GM12878 (cell line): ENCODE results near the gene DOCK1. TPM values are rescaled to one million over a fixed set of nuclear protein-coding genes. Genes with fewer than 3 reads are reported as not detected.

Experiments used
- ATAC-seq: fragments of 200-7000 bp; cut with Tn5 transposase; 3 replicates; pipeline ENCODE4 v1.9.1; 2020; ENCODE audit warnings: mild to moderate bottlenecking, moderate library complexity
- BruUV-seq: library from RNA; stranded (reverse); fragments of 400-500 nt; replicated peaks from 2 replicates; lab custom pipeline; 2021; lab: Mats Ljungman, UMichigan
- CTCF ChIA-PET: fragments of 300-600 bp; sonication (Branson Sonifier 250); formaldehyde crosslinking; extraction: SDS; loops from one replicate; lab custom pipeline; 2021; ENCODE audit warnings: inconsistent platforms; lab: Yijun Ruan, JAX
- POLR2A ChIA-PET: fragments of 350-600 bp; formaldehyde crosslinking; extraction: SDS; loops from one replicate; lab custom pipeline; 2021; ENCODE audit warnings: inconsistent platforms; lab: Charles Lee
- RAD21 ChIA-PET: fragments of 300-600 bp; sonication (Branson Sonifier 250); formaldehyde crosslinking; loops from one replicate; lab custom pipeline; 2023; ENCODE audit warnings: antibody characterized with exemption; ENCODE audit not compliant: unreplicated experiment; lab: Charles Lee
- SMC1A ChIA-PET: fragments of 300-600 bp; sonication (Branson Sonifier 250); formaldehyde crosslinking; loops from one replicate; lab custom pipeline; 2023; ENCODE audit not compliant: unreplicated experiment, uncharacterized antibody; lab: Charles Lee
- DNase-seq: peaks from one replicate; pipeline ENCODE4 v3.0.0-alpha.2; 2011; ENCODE audit warnings: low read depth, low spot score
- FAIRE-seq: peaks from 3 replicates; lab custom pipeline; 2011; peaks lifted over from hg19 to GRCh38; lab: Jason Lieb, UNC
- H2AFZ ChIP-seq: 2 replicates; pipeline ENCODE4 v1.6.0; 2011; ENCODE audit warnings: low read depth, low read length, control low read depth; ENCODE audit not compliant: control insufficient read depth
- H3K27ac ChIP-seq: 2 replicates; pipeline ENCODE4 v1.5.1; 2011; ENCODE audit warnings: control low read depth; ENCODE audit not compliant: control insufficient read depth, insufficient read depth
- H3K27me3 ChIP-seq, 2 experiments: replicated peaks in 1 of 2; 2 replicates each; pipeline versions ENCODE4 v1.6.0 to v1.6.1; 2011; ENCODE audit warnings: low read length in 1 of 2; ENCODE audit not compliant: control insufficient read depth in 2 of 2, insufficient read depth in 2 of 2
- H3K36me3 ChIP-seq, 2 experiments: 2 replicates each; pipeline ENCODE4 v1.5.1; 2011; ENCODE audit warnings: low read length in 1 of 2; ENCODE audit not compliant: control insufficient read depth in 2 of 2, insufficient read depth in 2 of 2
- H3K4me1 ChIP-seq: 2 replicates; pipeline ENCODE4 v1.6.1; 2011; ENCODE audit warnings: mild to moderate bottlenecking, low read length, moderate library complexity, mixed read lengths; ENCODE audit not compliant: control insufficient read depth, insufficient read depth
- H3K4me2 ChIP-seq: 2 replicates; pipeline ENCODE4 v1.6.0; 2011; ENCODE audit warnings: control low read depth; ENCODE audit not compliant: control insufficient read depth, insufficient read depth
- H3K4me3 ChIP-seq: fragments of 200-600 bp; sonication (generic); 2 replicates; pipeline ENCODE4 v1.5.1; 2016
- H3K79me2 ChIP-seq: 2 replicates; pipeline ENCODE4 v1.6.0; 2011; ENCODE audit warnings: low read length; ENCODE audit not compliant: control insufficient read depth, insufficient read depth
- H3K9ac ChIP-seq: 2 replicates; pipeline ENCODE4 v1.8.0; 2011; ENCODE audit warnings: low read length, control low read depth, mixed read lengths; ENCODE audit not compliant: control insufficient read depth, insufficient read depth
- H3K9me3 ChIP-seq: replicated peaks from 3 replicates; pipeline ENCODE4 v1.5.1; 2011; ENCODE audit warnings: mild to moderate bottlenecking, low read length; ENCODE audit not compliant: control insufficient read depth, insufficient read depth
- H4K20me1 ChIP-seq: 2 replicates; pipeline ENCODE4 v1.6.0; 2011; ENCODE audit not compliant: control insufficient read depth, insufficient read depth
- ATF7 ChIP-seq: fragments of 450-650 bp; IDR thresholded peaks from 2 replicates; pipeline ENCODE4 v1.6.1; 2016; ENCODE audit warnings: low read depth, mild to moderate bottlenecking
- MYB ChIP-seq: fragments of 150-350 bp; IDR thresholded peaks from 2 replicates; pipeline ENCODE4 v1.6.1; 2014; ENCODE audit warnings: mild to moderate bottlenecking, low read depth, low read length, borderline replicate concordance
- PRDM15 ChIP-seq: fragments of 450-650 bp; formaldehyde crosslinking; IDR thresholded peaks from 2 replicates; pipeline ENCODE4 v1.4.0; 2020; ENCODE audit warnings: mild to moderate bottlenecking, moderate library complexity
- SUPT20H ChIP-seq: IDR thresholded peaks from 2 replicates; pipeline ENCODE4 v1.6.1; 2011; ENCODE audit warnings: low read depth, mild to moderate bottlenecking, low read length, moderate library complexity, borderline replicate concordance; ENCODE audit not compliant: control insufficient read depth
- ZBTB11 ChIP-seq: fragments of 450-650 bp; formaldehyde crosslinking; IDR thresholded peaks from 2 replicates; pipeline ENCODE4 v1.5.0; 2022; ENCODE audit warnings: mild to moderate bottlenecking, missing genetic modification characterization
- WGBS: methylation state at CpG from one replicate; pipeline ENCODE4 v1.1.6; 2016; ENCODE audit warnings: low lambda C conversion rate; ENCODE audit not compliant: insufficient replicate concordance, insufficient coverage; ENCODE audit errors: missing lambda C conversion rate; 5-methylcytosine and 5-hydroxymethylcytosine counted together
- in situ Hi-C: fragments of 300-500 bp; cut with MboI; formaldehyde crosslinking; loops from 9 replicates; pipeline ENCODE4 v1.14.3; 2018; ENCODE audit warnings: mixed read lengths
- intact Hi-C: fragments of 100-400 bp; cut with micrococcal nuclease; formaldehyde crosslinking; loops from one replicate; pipeline ENCODE4 v1.14.2; 2022; ENCODE audit not compliant: unreplicated experiment
- polyA plus RNA-seq, 11 experiments: library from polyadenylated mRNA; depleted of rRNA in 4 of 11; unstranded in 6 of 11; stranded (reverse) in 5 of 11; fragments of >200 nt; fragmentation: Nextera tagmentation in 4 of 11; fragmentation: Illumina TruSeq in 1 of 11; extraction: Ambion mirVana in 4 of 11; extraction: Trizol in 1 of 11; gene quantifications; 1 replicate in 1 of 11; 2 replicates in 10 of 11; pipeline versions ENCODE4 v1.2.1 to v1.2.3, GENCODE V29; 2011 to 2016; ENCODE audit warnings: inconsistent platforms in 2 of 11, missing spikeins in 2 of 11, low read depth in 1 of 11
- total RNA-seq, 4 experiments: library from RNA; depleted of rRNA in 3 of 4; stranded (reverse); fragments of >200 nt in 3 of 4; fragmentation: Illumina TruSeq in 1 of 4; extraction: Trizol in 1 of 4; gene quantifications; 2 replicates each; pipeline versions ENCODE4 v1.2.1 to v1.2.3, GENCODE V29; 2013 to 2021

Gene DOCK1
- total and polyA plus RNA-seq, 10 of the 15 experiments (the other 5 are each of a cell fraction or from before 2014, with no cell fraction given) = 0.05 to 0.18 TPM; not detected in 8

GRCh38 chr10:127426746-127427145 is 521.5 kb downstream of the DOCK1 start:
- H4K20me1 ChIP-seq = no peaks in the 10 kb centered on the region
- H3K27me3 ChIP-seq = no peaks in the 10 kb centered on the region
- H3K4me2 ChIP-seq = no peak overlapping the region
- no TSS peak for BruUV-seq
- 8% methylated on average over 4 of the region's 4 CpGs for WGBS
- H3K27ac ChIP-seq = no peak overlapping the region
- H3K36me3 ChIP-seq = no peaks in the 10 kb centered on the region
- no peak for FAIRE-seq
- no peak for DNase-seq
- no peak overlapping the region for H3K9ac ChIP-seq
- H3K4me1 ChIP-seq = no peaks in the 10 kb centered on the region
- no peaks in the 10 kb centered on the region for H3K79me2 ChIP-seq
- no peak overlapping the region for H2AFZ ChIP-seq
- ChIA-PET CTCF (no interaction called here), SMC1A (interaction anchor here (1.2 kb wide), 1 partner anchor 7 kb away, joined by 3 read pairs; no protein-coding TSS in a partner anchor), RAD21 (no interaction called here), POLR2A (no interaction called here)
- H3K9me3 ChIP-seq = no peaks in the 10 kb centered on the region; the same call in 2 of the 3 replicates
- in situ Hi-C loops = no loop called here
- no peak for ATAC-seq
- TF ChIP-seq ATF7 = no peak
- intact Hi-C loops = no loop called here
- no peak overlapping the region for H3K4me3 ChIP-seq

GRCh38 chr10:127427926-127428325 is 522.7 kb downstream of the DOCK1 start:
- in situ Hi-C loops = no loop called here
- no peak overlapping the region for H2AFZ ChIP-seq
- H3K36me3 ChIP-seq = no peaks in the 10 kb centered on the region
- H3K4me1 ChIP-seq = no peaks in the 10 kb centered on the region
- no peaks in the 10 kb centered on the region for H4K20me1 ChIP-seq
- no peak overlapping the region for H3K9ac ChIP-seq
- no peaks in the 10 kb centered on the region for H3K79me2 ChIP-seq
- no peak overlapping the region for H3K27ac ChIP-seq
- H3K4me3 ChIP-seq = no peak overlapping the region
- DNase-seq = no peak
- BruUV-seq = no TSS peak
- no peaks in the 10 kb centered on the region; the same call in 2 of the 3 replicates for H3K9me3 ChIP-seq
- 63% methylated on average over 6 of the region's 6 CpGs for WGBS
- SMC1A ChIA-PET = interaction anchor here (1.2 kb wide), 1 partner anchor 9 kb away, joined by 3 read pairs; no protein-coding TSS in a partner anchor
- POLR2A ChIA-PET = no interaction called here
- intact Hi-C loops = no loop called here
- no peaks in the 10 kb centered on the region for H3K27me3 ChIP-seq
- H3K4me2 ChIP-seq = no peak overlapping the region
- ATAC-seq = no peak
- FAIRE-seq = no peak
- RAD21 ChIA-PET = no interaction called here
- CTCF ChIA-PET = no interaction called here
- TF ChIP-seq MYB = no peak
- no peak for TF ChIP-seq PRDM15 (CRISPR knock-in tag)
- TF ChIP-seq ZBTB11 (CRISPR knock-in tag) = no peak
- TF ChIP-seq SUPT20H = no peak
